Mesodermal cell (in vitro differentiated cells): Measurements from ENCODE around the gene IL7R. TPM values are rescaled to one million over a fixed set of nuclear protein-coding genes. Genes with fewer than 3 reads are reported as not detected.

Source experiments
- H3K27ac ChIP-seq: 2 replicates; pipeline ENCODE4 v1.7.0; 2013; ENCODE audit warnings: mild to moderate bottlenecking, low read depth, low read length, moderate library complexity; ENCODE audit not compliant: severe bottlenecking
- H3K36me3 ChIP-seq: 2 replicates; pipeline ENCODE4 v1.7.1; 2013; ENCODE audit warnings: mild to moderate bottlenecking, low read length, moderate library complexity; ENCODE audit not compliant: control insufficient read depth, insufficient read depth
- H3K4me1 ChIP-seq: one replicate; pipeline ENCODE4 v1.7.1; 2013; ENCODE audit warnings: mild to moderate bottlenecking, low read length; ENCODE audit not compliant: insufficient read depth, control insufficient read depth, poor library complexity, severe bottlenecking
- H3K4me3 ChIP-seq: 2 replicates; pipeline ENCODE4 v1.7.0; 2013; ENCODE audit warnings: low read length, control low read depth, mild to moderate bottlenecking; ENCODE audit not compliant: insufficient read depth, poor library complexity, severe bottlenecking; ENCODE audit errors: extremely low read depth
- H3K9me3 ChIP-seq: 2 replicates; pipeline ENCODE4 v1.7.1; 2013; ENCODE audit warnings: mild to moderate bottlenecking, low read length, moderate library complexity; ENCODE audit not compliant: control insufficient read depth
- WGBS, 2 experiments: methylation state at CpG; one replicate each; pipeline ENCODE4 v1.1.5; 2013; ENCODE audit warnings: missing lambda C conversion rate in 2 of 2; ENCODE audit not compliant: insufficient coverage in 2 of 2; 5-methylcytosine and 5-hydroxymethylcytosine counted together
- polyA plus RNA-seq, 2 experiments: library from polyadenylated mRNA; stranded (reverse); fragments of 50-300 nt; gene quantifications; one replicate each; pipeline ENCODE4 v1.2.3, GENCODE V29; 2013

The IL7R gene
- 4.3 TPM for polyA plus RNA-seq (2013, experiment 1 of 2)
- polyA plus RNA-seq (2013, experiment 2 of 2), result 3.9 TPM

GRCh38 chr5:35856765-35857351 lies at the start of gene IL7R:
Gene IL7R, plus strand, starts transcription at chr5:35856891. Its CDS starts 87 bp downstream, at chr5:35856978.
- Histone ChIP-seq H3K9me3 (no peaks in the 10 kb centered on the region), H3K36me3 (no peaks in the 10 kb centered on the region), H3K27ac (peak within 1 kb of the TSS; percentile 48), H3K4me1 (peaks cover 19% of the 10 kb centered on the region), H3K4me3 (no peak within 1 kb of the TSS)
- no CpG with 5 or more reads among the region's 1 CpG for WGBS, 2 experiments

GRCh38 chr5:35810601-35811000 lies 46.1 kb upstream of the IL7R start:
- Histone ChIP-seq H3K9me3 (no peaks in the 10 kb centered on the region), H3K4me1 (no peaks in the 10 kb centered on the region), H3K27ac (no peak overlapping the region), H3K36me3 (no peaks in the 10 kb centered on the region), H3K4me3 (no peak overlapping the region)

- H3K9me3 ChIP-seq, result no peaks in the 10 kb centered on the region
- no peaks in the 10 kb centered on the region for H3K4me1 ChIP-seq
- WGBS, 2 experiments, result 100% methylated on average over 1 of the region's 3 CpGs
- no peaks in the 10 kb centered on the region for H3K36me3 ChIP-seq
- H3K4me3 ChIP-seq, result no peak overlapping the region
- H3K27ac ChIP-seq, result no peak overlapping the region
These were observed 45.5 kb upstream of the IL7R start for GRCh38 chr5:35811108-35811741.

GRCh38 chr5:35813521-35813920 lies 43.2 kb upstream of the IL7R start:
- WGBS, 2 experiments, result no CpG with 5 or more reads among the region's 1 CpG
- Histone ChIP-seq H3K4me1 (no peaks in the 10 kb centered on the region), H3K36me3 (no peaks in the 10 kb centered on the region), H3K4me3 (no peak overlapping the region), H3K9me3 (no peaks in the 10 kb centered on the region), H3K27ac (no peak overlapping the region)

GRCh38 chr5:35815089-35815936 lies 41.4 kb upstream of the IL7R start:
- H3K4me1 ChIP-seq, result no peaks in the 10 kb centered on the region
- H3K4me3 ChIP-seq, result no peak overlapping the region
- H3K27ac ChIP-seq, result no peak overlapping the region
- no peaks in the 10 kb centered on the region for H3K9me3 ChIP-seq
- 80 to 89% methylated on average over 9 to 10 of the region's 10 CpGs for WGBS, 2 experiments
- H3K36me3 ChIP-seq, result no peaks in the 10 kb centered on the region

- H3K9me3 ChIP-seq, result no peaks in the 10 kb centered on the region
- H3K36me3 ChIP-seq, result no peaks in the 10 kb centered on the region
- WGBS, 2 experiments, result 64 to 80% methylated on average over 4 of the region's 4 CpGs
- H3K4me3 ChIP-seq, result no peak overlapping the region
- no peak overlapping the region for H3K27ac ChIP-seq
- no peaks in the 10 kb centered on the region for H3K4me1 ChIP-seq
These were observed 39.7 kb upstream of the IL7R start for GRCh38 chr5:35816881-35817521.

- H3K4me1 ChIP-seq, result no peaks in the 10 kb centered on the region
- H3K27ac ChIP-seq, result no peak overlapping the region
- H3K36me3 ChIP-seq, result no peaks in the 10 kb centered on the region
- WGBS, 2 experiments, result 86 to 100% methylated on average over 1 of the region's 2 CpGs
- no peak overlapping the region for H3K4me3 ChIP-seq
- no peaks in the 10 kb centered on the region for H3K9me3 ChIP-seq
These were observed 37.7 kb upstream of the IL7R start for GRCh38 chr5:35819026-35819425.

- Histone ChIP-seq H3K9me3 (no peaks in the 10 kb centered on the region), H3K4me3 (no peak overlapping the region), H3K36me3 (no peaks in the 10 kb centered on the region), H3K27ac (no peak overlapping the region), H3K4me1 (no peaks in the 10 kb centered on the region)
- no CpG with 5 or more reads among the region's 1 CpG for WGBS, 2 experiments
These were observed 37.0 kb upstream of the IL7R start for GRCh38 chr5:35819668-35820067.

GRCh38 chr5:35820735-35821134 lies 36.0 kb upstream of the IL7R start:
- Histone ChIP-seq H3K27ac (no peak overlapping the region), H3K36me3 (no peaks in the 10 kb centered on the region)
- whole genome bisulfite sequencing, 2 experiments, result 77 to 100% methylated on average over 3 to 4 of the region's 4 CpGs

GRCh38 chr5:35821513-35821912 lies 35.2 kb upstream of the IL7R start:
- 100% methylated on average over 1 of the region's 2 CpGs; no CpG with 5 or more reads in 1 of the 2 experiments for WGBS, 2 experiments
- H3K4me1 ChIP-seq, result no peaks in the 10 kb centered on the region

More at GRCh38 chr5:35820735-35821134, 36.0 kb upstream of the IL7R start:
- no peaks in the 10 kb centered on the region for H3K4me1 ChIP-seq
- no peak overlapping the region for H3K4me3 ChIP-seq
- H3K9me3 ChIP-seq, result no peaks in the 10 kb centered on the region

More at GRCh38 chr5:35821513-35821912, 35.2 kb upstream of the IL7R start:
- Histone ChIP-seq H3K27ac (no peak overlapping the region), H3K9me3 (no peaks in the 10 kb centered on the region), H3K36me3 (no peaks in the 10 kb centered on the region), H3K4me3 (no peak overlapping the region)
